Lung (tissue), 12 donors: ENCODE data around the gene TTC13. TPM values are rescaled to one million over a fixed set of nuclear protein-coding genes. Genes with fewer than 3 reads are reported as not detected.

ENCODE experiments used
- ATAC-seq: fragments of 200-7000 bp; cut with Tn5 transposase; one replicate; pipeline ENCODE4 v1.9.1; 2020; ENCODE audit warnings: moderate number of reproducible peaks; ENCODE audit not compliant: insufficient read depth, low FRiP score
- DNase-seq, 3 donors: peaks; one replicate each; pipeline ENCODE4 v3.0.0-alpha.2; 2013 to 2017
- H3K27ac ChIP-seq, 2 donors: one replicate each; pipeline ENCODE4 v1.5.1; 2013; ENCODE audit warnings: mild to moderate bottlenecking in 2 of 2, moderate library complexity in 2 of 2, control low read depth in 1 of 2, inconsistent platforms in 1 of 2, low read depth in 1 of 2, low read length in 1 of 2
- H3K27me3 ChIP-seq, 3 donors: one replicate each; pipeline ENCODE4 v1.5.1; 2013; ENCODE audit warnings: low read length in 2 of 3; ENCODE audit not compliant: control insufficient read depth in 3 of 3, insufficient read depth in 3 of 3
- H3K36me3 ChIP-seq, 4 donors: one replicate each; pipeline ENCODE4 v1.5.1; 2013; ENCODE audit warnings: low read length in 4 of 4, mild to moderate bottlenecking in 1 of 4, moderate library complexity in 1 of 4; ENCODE audit not compliant: control insufficient read depth in 4 of 4, insufficient read depth in 4 of 4
- H3K4me1 ChIP-seq, 5 donors: one replicate each; pipeline ENCODE4 v1.5.1; 2013; ENCODE audit warnings: low read length in 5 of 5, mild to moderate bottlenecking in 2 of 5, moderate library complexity in 1 of 5; ENCODE audit not compliant: control insufficient read depth in 5 of 5, insufficient read depth in 5 of 5
- H3K4me3 ChIP-seq: one replicate; pipeline ENCODE4 v1.5.1; 2013; ENCODE audit warnings: mild to moderate bottlenecking, control low read depth, moderate library complexity
- H3K9ac ChIP-seq, 2 donors: one replicate each; pipeline ENCODE4 v1.5.1; 2013; ENCODE audit warnings: low read length in 2 of 2, control low read depth in 1 of 2; ENCODE audit not compliant: insufficient read depth in 1 of 2
- H3K9me3 ChIP-seq, 4 donors: one replicate each; pipeline ENCODE4 v1.5.1; 2013; ENCODE audit warnings: low read length in 3 of 4, mild to moderate bottlenecking in 1 of 4, moderate library complexity in 1 of 4; ENCODE audit not compliant: control insufficient read depth in 4 of 4, insufficient read depth in 3 of 4
- WGBS, 2 donors: extraction: QIAGEN DNeasy Blood & Tissue Kit; methylation state at CpG; one replicate each; pipeline ENCODE4 v1.1.7; 2013; 5-methylcytosine and 5-hydroxymethylcytosine counted together
- polyA plus RNA-seq, 2 donors: library from polyadenylated mRNA; stranded (reverse); fragments of 200-250 nt; gene quantifications; one replicate each; pipeline ENCODE4 v1.2.1, GENCODE V29; 2013
- total RNA-seq, 2 donors: library from RNA; depleted of rRNA in 1 of 2; stranded (reverse); fragments of >200 nt in 1 of 2; gene quantifications; one replicate each; pipeline ENCODE4 v1.2.1, GENCODE V29; 2014 to 2021
- TF ChIP-seq, protein P1 (sequence below): IDR thresholded peaks from 2 replicates; pipeline ENCODE4 v1.5.1; 2012; ENCODE audit warnings: mild to moderate bottlenecking; ENCODE audit errors: control extremely low read depth, extremely low read depth
- donor health status: control.
- donor health status: control.
- donor health status: Bipolar disorder and iron deficiency.
- donor health status: healthy.
- donor health status: DM: yes; HTN: yes; CAD: no.

TTC13 gene
- total and polyA plus RNA-seq, 4 donors: 7.9 to 24.5 (median 17.4) TPM

DNA sequence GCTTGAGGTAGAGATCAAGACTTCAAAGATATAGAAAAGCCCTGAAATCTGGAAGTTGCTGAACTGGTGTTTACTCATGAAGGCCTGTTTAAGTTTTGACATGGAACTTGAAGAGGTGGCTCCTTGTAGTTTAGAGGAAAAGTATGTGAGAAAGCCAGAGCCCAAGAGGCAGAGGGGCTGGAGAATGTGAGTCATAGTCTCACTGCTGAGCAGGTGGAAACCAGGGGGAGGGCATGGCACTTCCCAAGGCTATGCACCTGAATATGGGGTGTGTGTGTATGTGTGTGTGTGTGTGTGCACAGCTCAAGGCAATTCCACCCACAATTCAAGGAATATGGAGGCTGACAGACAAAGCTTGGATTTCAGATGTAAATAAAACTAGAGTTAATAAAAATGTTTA is 63.6 kb downstream of the TTC13 start:
- H3K4me1 ChIP-seq: peaks cover 0 to 4% (median 0%) of the 10 kb centered on the region in 5 donors
- no peaks in the 10 kb centered on the region for H3K9me3 ChIP-seq
- no peak overlapping the region for H3K27ac ChIP-seq
- H3K36me3 ChIP-seq: peaks cover 0 to 15% (median 7%) of the 10 kb centered on the region in 4 donors
- peak; percentile 23 for ATAC-seq
- no peak overlapping the region for H3K9ac ChIP-seq
- DNase-seq: peak in 1 of 3 donors; percentile 50
- no peak overlapping the region for H3K4me3 ChIP-seq
- no peaks in the 10 kb centered on the region for H3K27me3 ChIP-seq
- TF ChIP-seq, protein P1, sequence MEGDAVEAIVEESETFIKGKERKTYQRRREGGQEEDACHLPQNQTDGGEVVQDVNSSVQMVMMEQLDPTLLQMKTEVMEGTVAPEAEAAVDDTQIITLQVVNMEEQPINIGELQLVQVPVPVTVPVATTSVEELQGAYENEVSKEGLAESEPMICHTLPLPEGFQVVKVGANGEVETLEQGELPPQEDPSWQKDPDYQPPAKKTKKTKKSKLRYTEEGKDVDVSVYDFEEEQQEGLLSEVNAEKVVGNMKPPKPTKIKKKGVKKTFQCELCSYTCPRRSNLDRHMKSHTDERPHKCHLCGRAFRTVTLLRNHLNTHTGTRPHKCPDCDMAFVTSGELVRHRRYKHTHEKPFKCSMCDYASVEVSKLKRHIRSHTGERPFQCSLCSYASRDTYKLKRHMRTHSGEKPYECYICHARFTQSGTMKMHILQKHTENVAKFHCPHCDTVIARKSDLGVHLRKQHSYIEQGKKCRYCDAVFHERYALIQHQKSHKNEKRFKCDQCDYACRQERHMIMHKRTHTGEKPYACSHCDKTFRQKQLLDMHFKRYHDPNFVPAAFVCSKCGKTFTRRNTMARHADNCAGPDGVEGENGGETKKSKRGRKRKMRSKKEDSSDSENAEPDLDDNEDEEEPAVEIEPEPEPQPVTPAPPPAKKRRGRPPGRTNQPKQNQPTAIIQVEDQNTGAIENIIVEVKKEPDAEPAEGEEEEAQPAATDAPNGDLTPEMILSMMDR: no peak

DNA sequence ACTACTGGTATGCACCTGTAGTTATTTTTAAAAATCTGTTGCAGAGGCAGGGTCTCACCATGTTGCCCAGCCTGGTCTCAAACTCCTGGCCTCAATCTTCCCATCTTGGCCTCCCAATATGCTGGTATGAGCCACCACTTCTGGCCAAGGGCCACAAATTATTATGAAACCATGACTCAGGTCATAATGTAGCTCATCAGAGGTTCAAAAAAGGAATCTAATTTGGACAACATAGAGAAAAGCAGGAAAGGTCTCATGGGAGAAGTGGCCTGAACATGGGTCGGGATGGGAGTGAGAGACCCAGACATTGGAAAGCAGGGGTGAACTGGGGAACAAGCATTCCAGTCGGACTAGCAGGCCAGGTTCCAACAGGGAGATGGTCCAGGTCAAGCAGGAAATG is 65.2 kb downstream of the TTC13 start:
- Histone ChIP-seq H3K9me3 (no peaks in the 10 kb centered on the region), H3K36me3 (peaks cover 0 to 14% (median 4%) of the 10 kb centered on the region in 4 donors), H3K4me3 (no peak overlapping the region), H3K4me1 (peaks cover 0 to 4% (median 0%) of the 10 kb centered on the region in 5 donors), H3K27me3 (no peaks in the 10 kb centered on the region), H3K9ac (no peak overlapping the region), H3K27ac (no peak overlapping the region)
- ATAC-seq: no peak
- no peak for DNase-seq
- 78 to 79% methylated on average over 2 of the region's 2 CpGs for WGBS, 2 donors
- TF ChIP-seq, protein P1: no peak

DNA sequence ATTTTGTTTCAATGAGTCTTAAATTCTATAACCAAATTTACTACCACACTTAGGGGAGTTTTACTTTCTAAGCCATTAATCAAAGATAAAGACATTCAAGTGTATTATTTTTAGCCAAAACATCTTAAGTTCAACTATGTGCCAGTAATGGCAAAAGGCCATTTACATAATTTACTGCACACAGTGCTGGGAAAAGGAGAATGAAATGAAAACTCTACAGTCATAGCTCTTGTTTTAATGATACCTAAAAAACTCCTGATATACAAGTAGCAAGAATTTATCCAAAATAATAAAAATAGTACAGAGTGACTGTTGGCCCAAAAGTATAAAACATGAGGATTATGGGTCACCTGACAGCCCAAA is 67.9 kb downstream of the TTC13 start:
- no peak overlapping the region for H3K27ac ChIP-seq
- no peak for DNase-seq
- no peaks in the 10 kb centered on the region for H3K9me3 ChIP-seq
- no peak overlapping the region for H3K4me3 ChIP-seq
- peaks cover 0 to 13% (median 5%) of the 10 kb centered on the region in 4 donors for H3K36me3 ChIP-seq
- no peaks in the 10 kb centered on the region for H3K27me3 ChIP-seq
- no peaks in the 10 kb centered on the region for H3K4me1 ChIP-seq
- no peak for ATAC-seq
- TF ChIP-seq, protein P1: no peak
- H3K9ac ChIP-seq: no peak overlapping the region
